Prostate gland (tissue), 2 donors: ENCODE data around the gene IFIT3. TPM values are rescaled to one million over a fixed set of nuclear protein-coding genes. Genes with fewer than 3 reads are reported as not detected.
A peak's percentile ranks its signal among the peaks of the same experiment; 100 is the strongest.

ENCODE experiments used
- DNase-seq: peaks from one replicate; pipeline ENCODE4 v3.0.0-alpha.2; 2019; ENCODE audit warnings: low spot score
- H3K27ac ChIP-seq, 2 donors: fragments of 200-600 bp; sonication (generic); 2 replicates each; pipeline ENCODE4 v1.5.1; 2017 to 2019
- H3K27me3 ChIP-seq: fragments of 200-600 bp; sonication (generic); replicated peaks from 2 replicates; pipeline ENCODE4 v1.5.1; 2019; ENCODE audit not compliant: insufficient read depth
- H3K36me3 ChIP-seq, 2 donors: fragments of 200-600 bp; sonication (generic); 1 replicate in 1 of 2; 2 replicates in 1 of 2; pipeline versions ENCODE4 v1.5.1 to v1.8.1; 2017 to 2019
- H3K4me1 ChIP-seq: fragments of 200-600 bp; sonication (generic); replicated peaks from 2 replicates; pipeline ENCODE4 v1.5.1; 2019
- H3K4me3 ChIP-seq, 2 donors: fragments of 200-600 bp; sonication (generic); 2 replicates each; pipeline ENCODE4 v1.5.1; 2017 to 2019
- H3K9me3 ChIP-seq: fragments of 200-600 bp; sonication (generic); 2 replicates; pipeline ENCODE4 v1.5.1; 2017
- POLR2A ChIP-seq: fragments of 450-650 bp; IDR thresholded peaks from one replicate; pipeline ENCODE4 v1.6.1; 2016; ENCODE audit warnings: antibody characterized with exemption, mild to moderate bottlenecking
- POLR2AphosphoS5 ChIP-seq: sonication (generic); formaldehyde crosslinking; IDR thresholded peaks from one replicate; pipeline ENCODE4 v1.6.1; 2017; ENCODE audit warnings: antibody characterized with exemption
- WGBS: methylation state at CpG from one replicate; pipeline ENCODE4 v1.1.5; 2018; 5-methylcytosine and 5-hydroxymethylcytosine counted together
- intact Hi-C: fragments of 100-400 bp; cut with DNase I; formaldehyde crosslinking; loops from one replicate; pipeline ENCODE4 v1.14.2; 2022
- total RNA-seq, 2 donors: library from RNA; depleted of rRNA; stranded (reverse); fragments of >200 nt; gene quantifications; one replicate each; pipeline ENCODE4 v1.1.0, GENCODE V29; 2016
- TF ChIP-seq, protein P1 (sequence below), 4 experiments: fragments of 200-600 bp in 2 of 4; fragments of 450-650 bp in 2 of 4; sonication (generic) in 2 of 4; IDR thresholded peaks; 1 replicate in 3 of 4; 2 replicates in 1 of 4; pipeline ENCODE4 v1.5.1; 2016 to 2019; ENCODE audit warnings: antibody characterized with exemption in 4 of 4, mild to moderate bottlenecking in 2 of 4, moderate library complexity in 2 of 4

The IFIT3 gene
- total RNA-seq, 2 donors from 2014 or later: 6.4 to 9.5 TPM

DNA sequence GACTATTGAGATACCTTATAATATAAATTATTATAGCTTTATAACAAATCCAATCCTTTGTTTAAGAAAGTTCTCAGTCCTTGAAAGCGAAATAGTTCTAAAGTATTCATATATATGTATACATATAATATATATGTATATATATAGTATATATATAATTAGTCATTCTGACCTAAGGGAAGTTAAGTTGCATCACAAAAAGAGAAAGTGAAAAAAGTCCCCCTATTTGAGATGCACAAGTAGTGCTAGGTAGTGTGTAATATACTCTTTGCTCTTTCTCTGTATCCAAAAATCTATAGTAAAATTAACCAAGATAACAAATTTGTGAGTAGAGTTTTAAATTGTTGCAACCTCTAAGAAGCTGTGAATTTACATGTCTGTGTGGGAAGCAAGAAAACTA lies 36.7 kb downstream of the IFIT3 start:
- DNase-seq: no peak
- Histone ChIP-seq H3K9me3 (no peaks in the 10 kb centered on the region), H3K36me3 (no peaks in the 10 kb centered on the region), H3K27me3 (no peaks in the 10 kb centered on the region), H3K27ac (no peak overlapping the region), H3K4me3 (no peak overlapping the region), H3K4me1 (peaks cover 3% of the 10 kb centered on the region)
- intact Hi-C loops: no loop called here
- WGBS: 96% methylated on average over 1 of the region's 1 CpG
- TF ChIP-seq POLR2A (no peak), POLR2AphosphoS5 (no peak)
- TF ChIP-seq, protein P1, sequence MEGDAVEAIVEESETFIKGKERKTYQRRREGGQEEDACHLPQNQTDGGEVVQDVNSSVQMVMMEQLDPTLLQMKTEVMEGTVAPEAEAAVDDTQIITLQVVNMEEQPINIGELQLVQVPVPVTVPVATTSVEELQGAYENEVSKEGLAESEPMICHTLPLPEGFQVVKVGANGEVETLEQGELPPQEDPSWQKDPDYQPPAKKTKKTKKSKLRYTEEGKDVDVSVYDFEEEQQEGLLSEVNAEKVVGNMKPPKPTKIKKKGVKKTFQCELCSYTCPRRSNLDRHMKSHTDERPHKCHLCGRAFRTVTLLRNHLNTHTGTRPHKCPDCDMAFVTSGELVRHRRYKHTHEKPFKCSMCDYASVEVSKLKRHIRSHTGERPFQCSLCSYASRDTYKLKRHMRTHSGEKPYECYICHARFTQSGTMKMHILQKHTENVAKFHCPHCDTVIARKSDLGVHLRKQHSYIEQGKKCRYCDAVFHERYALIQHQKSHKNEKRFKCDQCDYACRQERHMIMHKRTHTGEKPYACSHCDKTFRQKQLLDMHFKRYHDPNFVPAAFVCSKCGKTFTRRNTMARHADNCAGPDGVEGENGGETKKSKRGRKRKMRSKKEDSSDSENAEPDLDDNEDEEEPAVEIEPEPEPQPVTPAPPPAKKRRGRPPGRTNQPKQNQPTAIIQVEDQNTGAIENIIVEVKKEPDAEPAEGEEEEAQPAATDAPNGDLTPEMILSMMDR (IDR thresholded peaks at IDR 0.05): no peak

DNA sequence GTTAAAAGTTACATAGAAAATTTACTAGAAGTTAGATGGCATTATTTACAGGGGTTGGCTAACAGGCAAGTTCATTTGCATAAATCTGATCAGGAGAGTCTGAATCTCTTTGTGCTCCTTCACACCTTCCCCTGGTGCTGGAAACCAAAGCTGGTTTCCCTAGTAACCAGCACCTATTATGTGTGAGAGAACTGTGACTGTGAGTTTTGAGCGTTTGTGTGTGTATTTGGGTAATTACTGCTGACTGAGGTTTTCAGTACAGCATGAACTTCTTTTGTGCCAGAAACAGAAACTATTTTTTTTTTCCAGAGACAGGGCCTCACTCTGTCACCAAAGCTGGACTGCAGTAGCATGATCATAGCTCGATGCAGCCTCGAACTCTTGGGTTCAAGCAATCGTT lies 39.7 kb downstream of the IFIT3 start:
- WGBS: 49% methylated on average over 4 of the region's 4 CpGs
- no peaks in the 10 kb centered on the region for H3K27me3 ChIP-seq
- intact Hi-C loops: no loop called here
- no peak for DNase-seq
- peak overlapping the region in 1 of 2 donors; percentile 44 for H3K27ac ChIP-seq
- no peak overlapping the region for H3K4me3 ChIP-seq
- no peaks in the 10 kb centered on the region for H3K9me3 ChIP-seq
- peaks cover 3% of the 10 kb centered on the region for H3K4me1 ChIP-seq
- TF ChIP-seq POLR2AphosphoS5 (no peak), POLR2A (no peak)
- TF ChIP-seq, protein P1 (IDR thresholded peaks at IDR 0.05): no peak
- H3K36me3 ChIP-seq: no peaks in the 10 kb centered on the region

DNA sequence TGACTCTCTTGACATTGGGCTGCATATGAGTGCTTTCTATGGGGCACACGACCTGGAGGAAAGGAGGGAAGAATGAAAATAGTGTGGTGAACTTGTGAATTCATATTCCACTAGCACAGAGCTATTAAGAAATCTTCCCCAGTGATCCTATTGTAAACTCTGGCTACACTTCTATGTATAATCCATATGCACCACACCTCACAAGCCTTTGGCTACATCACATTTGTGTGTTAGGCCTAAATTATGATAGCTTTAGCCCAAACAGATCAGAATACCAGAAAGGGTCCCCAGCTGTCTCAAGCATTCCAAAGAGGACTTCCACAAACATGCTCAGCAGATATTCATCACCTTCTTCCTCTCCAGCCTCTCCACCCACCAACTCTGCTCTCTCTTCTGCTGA lies 40.3 kb downstream of the IFIT3 start:
- no peaks in the 10 kb centered on the region for H3K36me3 ChIP-seq
- no peaks in the 10 kb centered on the region for H3K9me3 ChIP-seq
- H3K27ac ChIP-seq: no peak overlapping the region
- intact Hi-C loops: no loop called here
- DNase-seq: no peak
- no peak overlapping the region for H3K4me3 ChIP-seq
- 75% methylated on average over 1 of the region's 1 CpG for WGBS
- H3K27me3 ChIP-seq: no peaks in the 10 kb centered on the region
- peaks cover 3% of the 10 kb centered on the region for H3K4me1 ChIP-seq
- TF ChIP-seq POLR2A: no peak
- TF ChIP-seq, protein P1 (IDR thresholded peaks at IDR 0.05): no peak
- TF ChIP-seq POLR2AphosphoS5: no peak

DNA sequence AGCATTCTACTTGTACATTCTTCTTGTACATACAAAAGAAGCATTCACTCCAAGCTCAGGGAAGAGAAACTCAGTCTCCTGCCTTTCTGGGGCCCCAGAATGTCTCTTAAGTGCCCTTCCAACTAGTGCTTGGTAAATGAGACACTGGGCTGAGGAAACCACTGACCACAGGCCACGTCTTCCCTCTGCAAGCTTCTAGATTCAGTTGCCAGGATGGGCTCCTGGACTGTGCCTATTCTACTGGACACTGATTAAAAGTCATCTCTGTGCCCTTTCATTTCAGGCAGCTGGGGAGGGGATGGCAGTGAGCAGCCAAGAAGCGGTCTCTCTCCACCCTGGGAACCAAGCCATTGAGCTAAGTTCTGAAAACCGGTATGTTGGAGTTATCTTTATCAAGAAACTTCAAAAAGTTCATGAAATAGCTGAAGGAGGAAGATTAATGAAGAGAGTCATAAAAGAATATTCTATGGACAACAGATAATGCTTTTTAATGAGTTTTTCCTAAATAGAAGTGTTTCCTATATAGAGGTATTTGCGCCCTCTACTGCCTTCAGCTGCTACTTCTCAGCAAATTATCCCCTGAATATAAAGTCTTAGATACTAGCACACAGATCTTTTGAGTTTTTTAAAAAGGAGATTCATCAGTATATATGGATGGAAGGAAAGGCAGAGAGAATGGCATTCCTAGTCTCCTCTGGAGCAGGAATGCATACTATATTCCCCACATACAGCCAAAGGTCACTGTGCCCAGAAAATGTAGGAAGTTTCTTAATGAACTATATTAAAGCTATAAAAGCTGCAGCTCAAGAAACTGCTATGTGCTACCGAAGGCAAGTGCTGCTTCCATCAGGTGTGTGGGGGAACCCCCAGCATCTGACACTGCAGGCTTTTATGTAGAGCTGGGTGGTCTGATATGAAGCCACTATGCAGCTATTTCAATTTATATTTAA lies 41.6 kb downstream of the IFIT3 start:
- Histone ChIP-seq H3K36me3 (no peaks in the 10 kb centered on the region), H3K4me1 (peaks cover 6% of the 10 kb centered on the region), H3K27me3 (no peaks in the 10 kb centered on the region), H3K9me3 (no peaks in the 10 kb centered on the region), H3K4me3 (no peak overlapping the region), H3K27ac (no peak overlapping the region)
- no peak for DNase-seq
- TF ChIP-seq, protein P1 (IDR thresholded peaks at IDR 0.05): peak in 3 of 4 experiments; percentile 13 to 59 (median 47)
- no peak for TF ChIP-seq POLR2A
- intact Hi-C loops: no loop called here
- WGBS: 59% methylated on average over 5 of the region's 5 CpGs

DNA sequence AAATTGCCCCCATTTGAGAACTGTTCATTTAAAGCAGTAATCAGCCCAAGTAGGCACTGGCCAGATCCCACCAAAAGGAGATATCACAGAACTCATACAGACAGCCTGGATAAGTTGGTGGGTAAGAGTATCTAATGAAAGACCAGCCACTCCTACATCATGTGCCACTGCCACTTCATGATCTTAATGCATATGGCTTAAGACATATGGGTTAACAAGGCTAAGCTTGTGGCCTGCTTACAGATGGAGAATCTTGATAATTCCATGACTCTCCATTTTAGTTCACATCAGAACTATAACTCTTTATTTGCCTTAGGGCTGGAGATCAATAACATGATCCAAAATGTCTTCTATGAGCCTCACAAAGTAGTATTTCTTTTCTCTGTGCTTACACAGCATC lies 43.3 kb downstream of the IFIT3 start:
- no peak for DNase-seq
- TF ChIP-seq, protein P1 (IDR thresholded peaks at IDR 0.05): no peak
- TF ChIP-seq POLR2A (no peak), POLR2AphosphoS5 (no peak)
- Histone ChIP-seq H3K9me3 (no peaks in the 10 kb centered on the region), H3K27me3 (no peaks in the 10 kb centered on the region), H3K4me3 (no peak overlapping the region), H3K4me1 (peaks cover 12% of the 10 kb centered on the region), H3K36me3 (no peaks in the 10 kb centered on the region), H3K27ac (no peak overlapping the region)
- intact Hi-C loops: no loop called here
